SJCRH30 (cell line): ENCODE results near the gene ANTKMT. TPM values are rescaled to one million over a fixed set of nuclear protein-coding genes. Genes with fewer than 3 reads are reported as not detected.

Source experiments
- DNase-seq, 2 experiments: peaks; one replicate each; pipeline ENCODE4 v3.0.0-alpha.2; 2015 to 2020
- H3K27ac ChIP-seq: fragments of 250-450 bp; sonication (Bioruptor Pico); 2 replicates; pipeline ENCODE4 v1.5.1; 2020; ENCODE audit warnings: mild to moderate bottlenecking, moderate library complexity
- H3K27me3 ChIP-seq: fragments of 250-450 bp; sonication (Bioruptor Pico); 2 replicates; pipeline ENCODE4 v1.5.1; 2020; ENCODE audit warnings: mild to moderate bottlenecking, moderate library complexity
- H3K36me3 ChIP-seq: fragments of 250-450 bp; sonication (Bioruptor Pico); 2 replicates; pipeline ENCODE4 v1.5.1; 2020; ENCODE audit warnings: mild to moderate bottlenecking, moderate library complexity
- H3K4me1 ChIP-seq: fragments of 250-450 bp; sonication (Bioruptor Pico); 2 replicates; pipeline ENCODE4 v1.5.1; 2020; ENCODE audit warnings: mild to moderate bottlenecking, moderate library complexity
- H3K4me3 ChIP-seq: fragments of 250-450 bp; sonication (Bioruptor Pico); 2 replicates; pipeline ENCODE4 v1.5.1; 2020; ENCODE audit warnings: mild to moderate bottlenecking, moderate library complexity
- H3K9me3 ChIP-seq: fragments of 250-450 bp; sonication (Bioruptor Pico); replicated peaks from 2 replicates; pipeline ENCODE4 v1.5.1; 2020; ENCODE audit warnings: mild to moderate bottlenecking, moderate library complexity
- total RNA-seq: library from RNA; depleted of rRNA; stranded (reverse); fragments of >200 nt; shearing (Covaris generic); gene quantifications from 2 replicates; pipeline ENCODE4 v1.2.3, GENCODE V29; 2014; rRNA removed

ANTKMT gene
- total RNA-seq, 1 experiment from 2014 or later, result 11.7 TPM

DNA sequence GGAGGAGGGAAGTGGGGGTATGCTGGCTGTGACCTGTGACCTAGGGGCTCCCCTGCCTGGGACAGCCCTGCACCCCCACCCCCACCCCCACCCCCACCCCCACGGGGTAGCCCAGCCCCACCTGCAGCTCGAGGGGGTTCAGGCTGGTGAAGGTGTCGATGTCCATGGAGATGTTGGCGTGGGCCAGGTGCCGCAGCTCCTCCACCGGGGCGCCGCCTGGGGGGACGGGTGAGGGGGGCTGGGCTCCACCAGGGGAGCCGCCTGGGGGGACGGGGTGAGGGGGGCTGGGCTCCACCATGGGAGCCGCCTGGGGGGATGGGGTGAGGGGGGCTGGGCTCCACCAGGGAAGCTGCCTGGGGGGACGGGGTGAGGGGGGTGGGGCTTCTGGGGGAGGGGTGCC lies 49.5 kb downstream of the ANTKMT start:
- Histone ChIP-seq H3K9me3 (no peaks in the 10 kb centered on the region), H3K27ac (no peak overlapping the region), H3K36me3 (no peaks in the 10 kb centered on the region), H3K4me3 (no peak overlapping the region), H3K4me1 (no peaks in the 10 kb centered on the region), H3K27me3 (0 out of 2 replicates have a peak, but pooled peaks cover 3% of the 10 kb centered on the region)
- DNase-seq, result no peak

Other genes with a start within 250 kb of the ANTKMT start
- gene CAPN15, start 193.4 kb upstream of the ANTKMT start, total RNA-seq, result 48.8 and 54.0 TPM in 2 replicates
- not detected in 2 replicates for gene PRR35, start 160.8 kb upstream of the ANTKMT start, total RNA-seq
- gene NHLRC4, start 154.1 kb upstream of the ANTKMT start, total RNA-seq, result 0.08 TPM in 1 of 2 replicates, not detected in the other
- 20.9 and 24.4 TPM in 2 replicates for gene PIGQ, start 151.2 kb upstream of the ANTKMT start, total RNA-seq
- gene RAB40C, start 131.1 kb upstream of the ANTKMT start, total RNA-seq, result 13.2 and 14.4 TPM in 2 replicates
- 0.04 and 0.05 TPM in 2 replicates for gene WFIKKN1, start 90.2 kb upstream of the ANTKMT start, total RNA-seq
- gene METTL26, start 84.8 kb upstream of the ANTKMT start, total RNA-seq, result 60.9 and 72.6 TPM in 2 replicates
- 3.3 and 4.6 TPM in 2 replicates for gene MCRIP2, start 79.3 kb upstream of the ANTKMT start, total RNA-seq
- gene WDR90, start 71.8 kb upstream of the ANTKMT start, total RNA-seq, result 10.5 and 18.3 TPM in 2 replicates
- 41.0 and 66.2 TPM in 2 replicates for gene RHOT2, start 53.0 kb upstream of the ANTKMT start, total RNA-seq
- 0.94 and 2.5 TPM in 2 replicates for gene RHBDL1, start 45.5 kb upstream of the ANTKMT start, total RNA-seq
- 46.0 and 49.2 TPM in 2 replicates for gene STUB1, start 40.7 kb upstream of the ANTKMT start, total RNA-seq
- gene JMJD8, start 36.8 kb upstream of the ANTKMT start, total RNA-seq, result 22.7 and 23.4 TPM in 2 replicates
- 5.6 and 6.2 TPM in 2 replicates for gene WDR24, start 30.7 kb upstream of the ANTKMT start, total RNA-seq
- 1.7 and 1.8 TPM in 2 replicates for gene FBXL16, start 15.3 kb upstream of the ANTKMT start, total RNA-seq
- gene METRN, start 6.0 kb upstream of the ANTKMT start, total RNA-seq, result 61.7 and 77.6 TPM in 2 replicates
- gene CCDC78, start 5.3 kb downstream of the ANTKMT start, total RNA-seq, result 4.5 and 5.0 TPM in 2 replicates
- 6.0 and 8.9 TPM in 2 replicates for gene HAGHL, start 6.0 kb downstream of the ANTKMT start, total RNA-seq
- 30.2 and 31.5 TPM in 2 replicates for gene CIAO3, start 19.9 kb downstream of the ANTKMT start, total RNA-seq
- not detected in 2 replicates for gene MSLN, start 39.6 kb downstream of the ANTKMT start, total RNA-seq
- gene RPUSD1, start 67.2 kb downstream of the ANTKMT start, total RNA-seq, result 35.5 and 38.7 TPM in 2 replicates
- gene CHTF18, start 67.5 kb downstream of the ANTKMT start, total RNA-seq, result 34.5 and 46.0 TPM in 2 replicates
- not detected in 2 replicates for gene GNG13, start 79.6 kb downstream of the ANTKMT start, total RNA-seq
- 2.3 and 2.7 TPM in 2 replicates for gene LMF1, start 249.8 kb downstream of the ANTKMT start, total RNA-seq